Endothelial cell of umbilical vein (primary cell): ENCODE results near the gene MRPL58. TPM values are rescaled to one million over a fixed set of nuclear protein-coding genes. Genes with fewer than 3 reads are reported as not detected.
"Not testable (repeated sequence)": the region's sequence is repeated elsewhere in the genome, so short reads cannot be mapped to it uniquely, and the experiment has no call there.

ENCODE experiments used
- BruUV-seq: library from RNA; stranded (reverse); fragments of 400-500 nt; replicated peaks from 2 replicates; lab custom pipeline; 2021; lab: Mats Ljungman, UMichigan
- CTCF ChIA-PET: fragments of 300-600, 350-600 bp; sonication (Branson Sonifier 250); formaldehyde crosslinking; loops from one replicate; lab custom pipeline; 2021; ENCODE audit warnings: antibody characterized with exemption, inconsistent platforms; lab: Charles Lee
- POLR2A ChIA-PET: fragments of 300-600, 350-600 bp; sonication (Branson Sonifier 250); formaldehyde crosslinking; loops from one replicate; lab custom pipeline; 2021; ENCODE audit warnings: antibody characterized with exemption, inconsistent platforms; lab: Charles Lee
- DNase-seq: peaks from one replicate; pipeline ENCODE4 v3.0.0-alpha.2; 2011; ENCODE audit warnings: low read depth, low spot score
- FAIRE-seq: peaks from 2 replicates; lab custom pipeline; 2011; peaks lifted over from hg19 to GRCh38; lab: Jason Lieb, UNC
- H2AFZ ChIP-seq: 2 replicates; pipeline ENCODE4 v1.6.0; 2012; ENCODE audit warnings: low read depth, low read length, control low read depth, inconsistent platforms
- H3K27ac ChIP-seq: 2 replicates; pipeline ENCODE4 v1.5.1; 2011; ENCODE audit warnings: low read depth, mild to moderate bottlenecking, control low read depth, low read length, moderate library complexity; ENCODE audit not compliant: insufficient read depth
- H3K27me3 ChIP-seq, 2 experiments: 2 replicates each; pipeline versions ENCODE4 v1.6.0 to v1.6.1; 2011; ENCODE audit warnings: low read length in 2 of 2, mixed read lengths in 1 of 2; ENCODE audit not compliant: control insufficient read depth in 2 of 2, insufficient read depth in 2 of 2
- H3K36me3 ChIP-seq, 2 experiments: 2 replicates in 1 of 2; 3 replicates in 1 of 2; pipeline ENCODE4 v1.5.1; 2011; ENCODE audit warnings: low read length in 2 of 2, mild to moderate bottlenecking in 1 of 2, moderate library complexity in 1 of 2; ENCODE audit not compliant: control insufficient read depth in 2 of 2, insufficient read depth in 2 of 2; ENCODE audit errors: extremely low read depth in 1 of 2
- H3K4me1 ChIP-seq: 3 replicates; pipeline ENCODE4 v1.5.1; 2011; ENCODE audit warnings: mild to moderate bottlenecking, low read length; ENCODE audit not compliant: control insufficient read depth, insufficient read depth; ENCODE audit errors: extremely low read depth
- H3K4me2 ChIP-seq: 2 replicates; pipeline ENCODE4 v1.6.1; 2011; ENCODE audit warnings: low read length, control low read depth, mixed read lengths; ENCODE audit not compliant: insufficient read depth
- H3K4me3 ChIP-seq, 3 experiments: fragments of 200-600 bp in 1 of 3; sonication (generic), shearing (Covaris generic) in 1 of 3; replicated peaks in 1 of 3; 2 replicates each; pipeline ENCODE4 v1.5.1; 2011 to 2016; ENCODE audit warnings: control low read depth in 3 of 3, low read length in 3 of 3, mild to moderate bottlenecking in 2 of 3, inconsistent platforms in 1 of 3, low read depth in 1 of 3, moderate library complexity in 1 of 3; ENCODE audit not compliant: insufficient read depth in 1 of 3
- H3K79me2 ChIP-seq: 2 replicates; pipeline ENCODE4 v1.6.0; 2012; ENCODE audit warnings: low read length, inconsistent platforms; ENCODE audit not compliant: control insufficient read depth, insufficient read depth
- H3K9ac ChIP-seq: replicated peaks from 2 replicates; pipeline ENCODE3; 2011; ENCODE audit warnings: low read length, control low read depth; ENCODE audit not compliant: insufficient read depth; ENCODE audit errors: extremely low read depth
- H3K9me1 ChIP-seq: replicated peaks from 3 replicates; pipeline ENCODE4 v1.6.0; 2011; ENCODE audit warnings: mild to moderate bottlenecking, low read length; ENCODE audit not compliant: control insufficient read depth, insufficient read depth; ENCODE audit errors: extremely low read depth
- H3K9me3 ChIP-seq: replicated peaks from 2 replicates; pipeline ENCODE4 v1.5.1; 2012; ENCODE audit warnings: low read length, inconsistent platforms; ENCODE audit not compliant: control insufficient read depth, insufficient read depth
- H4K20me1 ChIP-seq: replicated peaks from 2 replicates; pipeline ENCODE3; 2011; ENCODE audit warnings: mild to moderate bottlenecking, low read length; ENCODE audit not compliant: control insufficient read depth, insufficient read depth; ENCODE audit errors: extremely low read depth
- EZH2 ChIP-seq: IDR thresholded peaks from 2 replicates; pipeline ENCODE4 v1.6.1; 2012; ENCODE audit warnings: borderline replicate concordance, low read depth, mild to moderate bottlenecking, moderate library complexity, low read length, inconsistent platforms; ENCODE audit not compliant: severe bottlenecking
- FOS ChIP-seq: IDR thresholded peaks from 2 replicates; pipeline ENCODE4 v1.6.1; 2011; ENCODE audit warnings: mild to moderate bottlenecking, low read length, moderate library complexity, borderline replicate concordance; ENCODE audit not compliant: insufficient read depth
- GATA2 ChIP-seq: IDR thresholded peaks from 2 replicates; pipeline ENCODE4 v1.7.0; 2011; ENCODE audit warnings: low read depth, mild to moderate bottlenecking, moderate library complexity, mixed read lengths, low read length; ENCODE audit not compliant: insufficient read length, insufficient read depth
- JUN ChIP-seq: IDR thresholded peaks from 2 replicates; pipeline ENCODE4 v1.6.1; 2011; ENCODE audit warnings: borderline replicate concordance, low read depth; ENCODE audit not compliant: insufficient read length, insufficient read depth
- MYC ChIP-seq: IDR thresholded peaks from one replicate; pipeline ENCODE4 v1.6.1; 2011; ENCODE audit warnings: mild to moderate bottlenecking, low read depth, low read length
- POLR2A ChIP-seq: IDR thresholded peaks from 2 replicates; pipeline ENCODE4 v1.6.1; 2012; ENCODE audit warnings: low read depth, mild to moderate bottlenecking, control low read depth, low read length
- POLR2AphosphoS5 ChIP-seq: IDR thresholded peaks from 2 replicates; pipeline ENCODE4 v1.6.1; 2012; ENCODE audit warnings: low read depth, mild to moderate bottlenecking, control low read depth, low read length, moderate library complexity; ENCODE audit not compliant: insufficient read depth
- dilution Hi-C: fragments of 300-500 bp; cut with MboI; formaldehyde crosslinking; loops from one replicate; pipeline ENCODE4 v1.15.0; 2019; ENCODE audit warnings: low sequenced_read_pairs; ENCODE audit not compliant: extremely low pct_ligation_motif_present
- intact Hi-C: fragments of 100-400 bp; cut with micrococcal nuclease; formaldehyde crosslinking; loops from one replicate; pipeline ENCODE4 v1.10.0; 2022
- polyA plus RNA-seq, 4 experiments: library from polyadenylated mRNA; depleted of rRNA in 3 of 4; stranded (reverse) in 3 of 4; unstranded in 1 of 4; fragments of >200 nt; gene quantifications; 2 replicates each; pipeline versions ENCODE4 v1.2.1 to v1.2.3, GENCODE V29; 2011 to 2012; ENCODE audit warnings: missing spikeins in 1 of 4
- total RNA-seq: library from RNA; stranded (reverse); gene quantifications from 2 replicates; pipeline ENCODE4 v1.2.3, GENCODE V29; 2021
- TF ChIP-seq, protein P1 (sequence below): IDR thresholded peaks from 2 replicates; pipeline ENCODE4 v1.6.1; 2011; ENCODE audit not compliant: insufficient read depth, insufficient read length
- TF ChIP-seq, protein P2 (sequence below), 2 donors: IDR thresholded peaks; 1 replicate in 1 of 2; 2 replicates in 1 of 2; pipeline ENCODE4 v1.5.1; 2011; ENCODE audit warnings: low read length in 2 of 2, mild to moderate bottlenecking in 2 of 2, moderate library complexity in 2 of 2, control low read depth in 1 of 2, inconsistent platforms in 1 of 2, low read depth in 1 of 2; ENCODE audit not compliant: insufficient read depth in 1 of 2; ENCODE audit errors: extremely low read depth in 1 of 2

MRPL58 gene
- total and polyA plus RNA-seq, 2 donors (not counting 3 experiments of a cell fraction or from before 2014, with no cell fraction given): 38.0 to 43.7 TPM

DNA sequence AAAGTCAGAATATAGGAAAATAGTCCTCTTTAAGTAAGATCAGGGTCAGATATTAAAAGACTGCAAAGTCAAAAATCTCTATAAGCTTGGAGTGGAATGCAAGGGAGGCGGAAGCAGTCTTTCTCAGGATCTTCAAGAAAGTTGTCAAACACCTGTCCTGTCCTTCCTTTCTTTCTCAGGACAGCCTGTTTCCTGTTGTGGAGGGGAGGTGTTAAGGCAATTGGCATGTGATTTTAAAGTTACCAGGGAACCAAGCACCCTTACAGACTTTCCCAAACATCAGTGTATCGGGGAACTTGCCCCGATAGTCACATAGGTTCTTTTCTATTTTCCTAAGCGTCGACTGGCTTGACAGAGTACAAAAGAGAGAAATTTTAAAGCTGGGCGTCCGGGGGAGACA lies 32.2 kb downstream of the MRPL58 start:
- DNase-seq: no peak
- no peak overlapping the region for H2AFZ ChIP-seq
- H3K4me1 ChIP-seq: peaks cover 13% of the 10 kb centered on the region
- no peak overlapping the region for H3K4me2 ChIP-seq
- no peaks in the 10 kb centered on the region for H3K9me1 ChIP-seq
- H3K79me2 ChIP-seq: peaks cover 8% of the 10 kb centered on the region
- no peak overlapping the region for H3K9ac ChIP-seq
- FAIRE-seq: no peak
- intact Hi-C loops: loop anchor here (5.0 to 10.0 kb wide), 3 partner anchors 63 to 470 kb away; partner anchors contain the start of genes ARMC7, CASKIN2, SUMO2 and TSEN54
- dilution Hi-C loops: no loop called here
- no peaks in the 10 kb centered on the region for H4K20me1 ChIP-seq
- H3K27ac ChIP-seq: no peak overlapping the region
- H3K4me3 ChIP-seq: no peak overlapping the region
- TF ChIP-seq EZH2: no peak
- TF ChIP-seq, protein P1, sequence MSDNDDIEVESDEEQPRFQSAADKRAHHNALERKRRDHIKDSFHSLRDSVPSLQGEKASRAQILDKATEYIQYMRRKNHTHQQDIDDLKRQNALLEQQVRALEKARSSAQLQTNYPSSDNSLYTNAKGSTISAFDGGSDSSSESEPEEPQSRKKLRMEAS: no peak
- TF ChIP-seq POLR2A: no peak
- no peak for TF ChIP-seq MYC
- TF ChIP-seq, protein P2, sequence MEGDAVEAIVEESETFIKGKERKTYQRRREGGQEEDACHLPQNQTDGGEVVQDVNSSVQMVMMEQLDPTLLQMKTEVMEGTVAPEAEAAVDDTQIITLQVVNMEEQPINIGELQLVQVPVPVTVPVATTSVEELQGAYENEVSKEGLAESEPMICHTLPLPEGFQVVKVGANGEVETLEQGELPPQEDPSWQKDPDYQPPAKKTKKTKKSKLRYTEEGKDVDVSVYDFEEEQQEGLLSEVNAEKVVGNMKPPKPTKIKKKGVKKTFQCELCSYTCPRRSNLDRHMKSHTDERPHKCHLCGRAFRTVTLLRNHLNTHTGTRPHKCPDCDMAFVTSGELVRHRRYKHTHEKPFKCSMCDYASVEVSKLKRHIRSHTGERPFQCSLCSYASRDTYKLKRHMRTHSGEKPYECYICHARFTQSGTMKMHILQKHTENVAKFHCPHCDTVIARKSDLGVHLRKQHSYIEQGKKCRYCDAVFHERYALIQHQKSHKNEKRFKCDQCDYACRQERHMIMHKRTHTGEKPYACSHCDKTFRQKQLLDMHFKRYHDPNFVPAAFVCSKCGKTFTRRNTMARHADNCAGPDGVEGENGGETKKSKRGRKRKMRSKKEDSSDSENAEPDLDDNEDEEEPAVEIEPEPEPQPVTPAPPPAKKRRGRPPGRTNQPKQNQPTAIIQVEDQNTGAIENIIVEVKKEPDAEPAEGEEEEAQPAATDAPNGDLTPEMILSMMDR (IDR thresholded peaks at IDR 0.05; ENCODE audit: extremely low read depth in 1 of 2, insufficient read depth in 1 of 2, low read depth in 1 of 2, low read length in 2 of 2): no peak
- no peak for TF ChIP-seq JUN
- no peak for TF ChIP-seq FOS
- no peak for TF ChIP-seq POLR2AphosphoS5
- TF ChIP-seq GATA2: no peak
- H3K36me3 ChIP-seq: peaks cover 0 to 8% of the 10 kb centered on the region in 2 experiments
- BruUV-seq: no TSS peak
- H3K27me3 ChIP-seq: no peaks in the 10 kb centered on the region
- H3K9me3 ChIP-seq: no peaks in the 10 kb centered on the region
- ChIA-PET CTCF (no interaction called here), POLR2A (no interaction called here)

DNA sequence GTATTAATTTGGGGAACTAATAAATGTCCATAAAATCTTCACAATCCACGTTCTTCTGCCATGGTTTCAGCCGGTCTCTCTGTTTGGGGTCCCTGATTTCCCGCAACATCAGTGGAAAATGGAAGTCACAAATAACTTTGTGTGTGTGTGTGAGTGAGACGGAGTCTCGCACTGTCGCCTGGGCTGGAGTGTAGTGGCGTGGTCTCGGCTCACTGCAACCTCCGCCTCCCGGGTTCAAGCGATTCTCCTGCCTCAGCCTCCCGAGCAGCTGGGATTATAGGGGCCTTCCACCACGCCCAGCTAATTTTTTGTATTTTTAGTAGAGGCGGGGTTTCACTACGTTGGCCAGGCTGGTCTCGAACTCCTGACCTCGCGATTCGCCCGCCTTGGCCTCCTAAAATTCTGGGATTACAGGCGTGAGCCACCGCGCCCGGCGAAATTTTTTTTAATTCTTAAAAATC lies 33.5 kb downstream of the MRPL58 start:
- CTCF ChIA-PET: interaction anchor here (0.6 to 1.5 kb wide), 3 partner anchors 14 to 124 kb away, joined by 3 to 9 read pairs (median 4); no protein-coding TSS in a partner anchor
- H3K27ac ChIP-seq, BruUV-seq, POLR2A ChIA-PET, DNase-seq, H3K9me1 ChIP-seq, H2AFZ ChIP-seq, dilution Hi-C loops, H3K27me3 ChIP-seq, H3K36me3 ChIP-seq, H3K9me3 ChIP-seq, H4K20me1 ChIP-seq, H3K79me2 ChIP-seq: not testable (repeated sequence)
- Histone ChIP-seq H3K4me2 (peak overlapping the region; percentile 4), H3K9ac (peak overlapping the region; percentile 65), H3K4me1 (peaks cover 13% of the 10 kb centered on the region), H3K4me3 (peak overlapping the region; percentile 58 to 93 (median 67))
- intact Hi-C loops: loop anchor here (1.0 to 10.0 kb wide), 5 partner anchors 11 to 469 kb away; partner anchors contain the start of genes ARMC7, CASKIN2, SLC16A5 and SUMO2
- peak; percentile 57 for FAIRE-seq
